ENCODE data around the gene TBC1D5.

Gene TBC1D5

DNA sequence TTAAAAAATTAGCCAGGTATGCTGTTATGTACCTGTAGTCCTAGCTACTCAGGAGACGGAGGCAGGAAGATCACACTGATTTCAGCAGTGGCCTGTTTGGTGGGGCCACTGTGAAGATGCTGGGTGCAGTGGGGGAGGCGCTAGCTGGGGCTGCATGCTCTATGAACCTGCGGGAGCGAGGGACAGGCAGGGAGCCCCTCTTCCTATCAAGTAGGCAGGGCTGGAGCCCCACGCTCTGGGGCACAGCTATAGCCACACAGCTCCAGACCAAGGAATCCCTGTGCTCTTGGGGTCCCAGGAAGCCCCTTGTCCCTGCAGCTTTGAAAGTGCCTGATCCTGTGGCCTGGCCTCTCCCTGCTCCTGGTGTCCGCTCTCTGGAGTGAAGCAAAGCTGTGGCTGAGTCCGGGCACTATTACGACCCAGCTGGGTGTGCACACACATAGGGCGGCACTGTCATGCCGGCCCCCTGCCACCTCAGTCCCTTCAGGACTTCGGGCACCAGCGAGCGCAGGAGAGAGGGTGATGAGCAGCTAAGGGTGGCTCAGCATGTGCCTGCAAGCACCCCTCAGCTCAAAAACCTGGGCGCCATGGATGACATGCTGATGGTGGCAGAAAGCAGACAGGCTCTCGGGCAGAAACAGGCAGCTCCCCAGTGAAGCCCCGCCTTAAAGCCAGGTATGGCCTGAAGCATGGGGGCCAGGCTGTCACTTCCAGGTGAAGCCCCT is 262.6 kb downstream of the TBC1D5 start:
- no peak for DNase-seq (ENCODE audit: low read depth)

DNA sequence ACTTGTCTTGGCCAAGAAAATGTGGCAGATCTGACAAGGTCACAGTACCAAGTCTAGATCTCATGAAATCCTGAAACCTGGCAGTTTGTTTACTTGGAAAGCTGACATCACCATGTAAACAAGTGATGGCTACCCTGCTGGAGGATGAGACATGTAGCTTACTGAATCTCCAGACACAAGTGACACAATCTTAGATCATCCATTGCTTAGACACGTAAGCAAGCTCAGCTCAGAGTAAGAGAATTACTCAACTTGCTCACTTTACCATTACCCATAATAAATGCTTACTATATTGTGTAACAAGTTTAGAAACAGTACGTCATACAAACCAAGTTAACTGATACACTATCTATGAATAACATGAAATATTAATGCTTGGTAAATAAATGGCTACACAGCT is 263.8 kb downstream of the TBC1D5 start:
- no peak for DNase-seq (ENCODE audit: low read depth)

DNA sequence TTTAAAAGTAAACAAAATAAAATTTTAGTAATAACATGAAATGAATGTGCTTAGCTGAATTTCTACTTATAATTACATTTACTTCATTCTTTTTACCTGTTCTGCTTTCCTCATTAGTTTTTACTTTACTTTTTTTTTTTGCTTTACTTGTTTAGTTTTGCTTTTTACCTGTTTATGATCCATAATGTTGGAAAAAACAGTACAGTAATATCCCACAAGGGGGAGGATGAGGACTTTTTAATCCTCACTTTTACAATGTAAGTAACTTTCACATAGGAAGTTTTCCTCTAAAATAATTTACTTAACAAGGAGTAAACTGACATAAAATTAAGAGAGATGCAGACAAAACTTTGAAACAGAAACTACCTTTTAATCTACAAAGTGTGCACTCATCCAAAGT is 268.7 kb downstream of the TBC1D5 start:
- DNase-seq (ENCODE audit: low read depth) = no peak

DNA sequence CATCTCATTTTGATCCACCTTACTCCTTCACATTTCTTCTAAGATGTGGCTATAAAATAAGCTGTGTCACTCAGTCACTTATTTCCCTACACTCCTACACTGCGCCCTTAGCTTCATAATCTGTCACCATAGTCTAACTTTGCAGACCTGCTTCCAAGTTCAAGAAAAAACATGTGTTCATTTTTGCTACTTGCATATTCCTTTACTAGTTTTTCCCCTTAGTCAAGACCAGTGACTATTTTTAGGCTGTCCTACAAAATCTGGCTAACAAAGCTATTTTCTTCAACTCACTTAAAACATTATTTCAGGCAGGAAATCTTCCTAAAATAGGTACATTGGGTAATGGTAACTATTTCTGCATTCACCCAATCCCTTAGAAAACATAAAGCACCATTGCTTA is 272.5 kb downstream of the TBC1D5 start:
- DNase-seq (ENCODE audit: low read depth) = no peak

DNA sequence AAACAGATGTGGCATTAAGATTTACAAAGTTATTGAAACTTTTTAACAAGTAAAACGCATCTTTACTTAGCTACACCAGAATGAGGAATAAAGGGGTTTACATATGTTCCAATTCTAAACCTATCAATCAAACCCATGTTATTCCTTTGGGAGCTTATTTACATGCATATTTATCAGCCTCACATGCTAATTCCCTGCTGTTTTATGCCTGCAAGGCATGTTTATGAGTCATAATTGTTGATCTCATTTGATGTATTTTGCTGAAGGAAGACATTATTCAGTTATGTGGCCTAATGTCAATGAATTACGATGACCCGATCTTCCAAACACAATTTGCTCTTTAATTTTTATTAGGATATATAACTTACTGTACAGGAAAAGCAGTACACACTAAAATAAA is 272.9 kb downstream of the TBC1D5 start:
- no peak for DNase-seq (ENCODE audit: low read depth)

DNA sequence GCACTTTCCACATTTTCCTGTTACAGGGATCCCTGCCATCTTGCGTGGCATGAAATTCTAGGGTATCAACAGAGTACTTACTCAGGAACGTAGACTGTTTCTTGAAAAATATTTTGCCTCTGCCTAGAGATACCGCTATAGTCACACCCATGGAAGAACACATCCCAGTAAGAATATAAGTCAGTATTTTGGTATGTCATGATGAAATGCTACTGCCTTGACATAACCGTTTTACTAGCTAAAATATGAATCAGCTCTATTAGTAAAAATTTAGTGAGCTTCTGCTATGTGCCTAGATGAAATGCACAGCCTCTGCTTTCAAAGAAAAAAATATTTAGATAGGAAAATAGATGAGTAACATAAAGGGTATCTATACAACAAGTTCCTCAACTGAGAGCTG is 276.4 kb downstream of the TBC1D5 start:
- DNase-seq (ENCODE audit: low read depth) = no peak

DNA sequence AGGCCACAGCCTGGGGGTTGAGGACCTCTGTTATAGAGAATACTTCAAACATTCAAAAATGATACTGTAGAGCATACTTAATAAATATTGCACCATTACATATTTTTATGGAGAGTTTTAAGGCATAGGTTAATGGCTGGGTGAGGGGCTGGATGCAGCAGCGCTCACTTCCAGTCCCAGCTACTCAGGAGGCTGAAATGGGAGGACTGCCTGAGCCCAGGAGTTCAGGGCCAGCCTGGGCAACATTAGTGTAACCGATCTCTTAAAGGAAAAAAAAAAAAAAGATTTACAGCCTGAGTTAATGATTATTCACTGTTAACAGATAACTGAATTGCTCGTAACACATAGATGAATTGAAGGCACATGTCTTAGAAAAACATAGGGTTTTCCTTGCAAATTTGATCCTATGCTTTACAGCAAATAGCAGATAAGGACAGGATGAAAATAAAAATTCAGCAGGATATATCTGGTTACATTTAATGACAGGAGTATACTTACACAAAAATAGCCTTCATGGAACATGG is 282.9 kb downstream of the TBC1D5 start:
- no peak for DNase-seq (ENCODE audit: low read depth)

DNA sequence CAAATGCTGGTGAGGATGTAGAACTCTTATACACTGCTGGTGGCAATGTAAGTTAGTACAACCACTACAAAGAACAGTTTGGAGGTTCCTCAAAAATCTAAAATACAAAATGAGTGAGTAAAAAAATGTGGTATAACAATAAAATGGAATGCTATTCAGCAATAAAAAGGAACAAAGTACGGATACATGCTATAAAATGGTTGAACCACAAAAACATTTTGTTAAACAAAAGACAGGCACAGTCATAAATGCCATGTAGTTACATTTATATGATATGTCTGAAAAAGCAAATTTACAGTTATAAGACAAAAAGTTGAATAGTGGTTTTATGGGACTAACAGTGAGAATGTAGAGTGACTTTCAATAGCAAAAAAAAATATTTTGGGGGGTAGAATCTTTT is 285.8 kb downstream of the TBC1D5 start:
- DNase-seq (ENCODE audit: low read depth) = no peak

DNA sequence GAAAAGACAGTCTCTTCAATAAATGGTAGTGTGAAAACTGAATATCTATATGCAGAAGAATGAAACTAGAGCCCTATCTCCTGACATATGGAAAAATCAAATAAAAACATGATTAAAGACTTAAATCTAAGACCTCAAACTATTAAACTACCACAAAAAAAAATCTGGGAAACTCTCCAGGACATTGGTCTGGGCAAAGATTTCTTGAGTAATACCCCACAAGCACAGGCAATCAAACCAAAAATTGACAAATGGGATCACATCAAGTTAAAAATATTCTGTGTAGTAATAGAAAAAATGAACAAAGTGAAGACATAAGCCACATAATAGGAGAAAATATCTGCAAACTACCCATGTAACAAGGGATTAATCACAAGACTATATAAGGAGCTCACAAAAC is 286.4 kb downstream of the TBC1D5 start:
- DNase-seq (ENCODE audit: low read depth) = no peak

DNA sequence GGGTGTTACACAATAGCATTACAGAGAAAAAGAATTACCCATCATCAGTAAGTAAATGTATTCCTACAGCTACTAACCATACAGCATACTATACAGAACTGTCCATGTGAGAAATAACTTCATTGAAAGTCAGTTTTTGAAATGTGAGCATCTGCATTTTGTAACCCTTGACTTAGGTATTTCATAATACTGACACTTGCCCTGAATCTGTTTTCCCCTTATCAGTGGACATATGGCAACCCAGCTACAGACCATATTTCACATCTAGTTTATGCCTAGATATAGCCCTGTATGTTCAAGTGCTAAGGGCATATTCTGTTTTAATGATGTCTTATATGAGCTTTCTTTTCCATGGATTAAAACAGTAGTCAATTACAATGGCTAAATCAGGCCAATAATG is 297.6 kb downstream of the TBC1D5 start:
- DNase-seq (ENCODE audit: low read depth) = no peak

DNA sequence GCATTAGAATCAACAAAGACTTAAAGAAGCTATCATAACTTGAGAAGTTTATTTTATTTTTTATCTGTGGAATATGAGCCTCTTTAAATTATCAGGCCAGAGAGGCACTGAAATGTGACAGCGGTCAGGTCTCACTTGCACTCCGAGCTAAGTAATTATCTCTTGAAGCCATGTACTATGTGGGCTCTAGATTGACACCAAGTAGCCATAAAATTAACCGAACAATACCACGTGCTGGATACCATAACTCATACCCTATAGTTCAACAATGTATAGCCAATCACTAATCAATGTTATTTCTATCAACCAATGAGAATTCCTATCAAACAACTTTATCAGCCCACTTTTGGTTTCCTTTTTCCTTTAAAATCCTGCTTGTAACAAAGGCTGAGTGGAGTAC is 299.3 kb downstream of the TBC1D5 start:
- DNase-seq (ENCODE audit: low read depth) = no peak

DNA sequence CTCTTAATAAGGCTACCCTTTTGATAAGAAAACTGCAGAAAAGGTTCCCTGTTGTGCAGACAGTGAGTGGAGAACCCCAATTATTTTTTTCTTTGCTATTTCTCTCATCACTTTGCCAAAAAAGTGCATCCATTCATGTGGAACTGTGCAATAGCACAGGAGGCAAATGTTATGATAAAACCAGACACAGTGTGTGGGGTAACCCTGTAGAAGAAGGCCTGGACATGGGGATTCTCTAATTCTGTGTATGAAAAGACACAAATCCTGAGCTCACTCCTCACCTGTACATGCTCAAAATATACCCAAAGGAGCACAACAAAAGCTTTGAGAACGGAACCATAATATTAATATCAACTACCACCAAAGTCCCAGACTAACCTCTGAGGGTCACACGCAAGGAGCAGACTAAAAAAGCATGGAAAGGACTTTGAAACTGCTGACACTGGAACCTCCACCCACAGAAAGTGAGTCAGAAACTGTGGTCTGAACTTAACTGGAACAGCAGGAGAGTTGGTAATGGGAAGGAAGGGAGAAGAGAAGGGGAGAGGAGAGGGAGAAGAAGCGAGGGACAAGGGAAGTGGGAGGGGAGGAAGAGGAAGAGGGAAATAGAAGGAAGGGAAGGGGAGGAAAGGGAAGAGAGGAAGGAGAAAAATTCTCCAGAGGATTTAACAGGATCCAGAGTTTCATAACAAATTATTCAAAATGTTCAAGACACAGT is 299.9 kb downstream of the TBC1D5 start:
- DNase-seq (ENCODE audit: low read depth) = no peak

DNA sequence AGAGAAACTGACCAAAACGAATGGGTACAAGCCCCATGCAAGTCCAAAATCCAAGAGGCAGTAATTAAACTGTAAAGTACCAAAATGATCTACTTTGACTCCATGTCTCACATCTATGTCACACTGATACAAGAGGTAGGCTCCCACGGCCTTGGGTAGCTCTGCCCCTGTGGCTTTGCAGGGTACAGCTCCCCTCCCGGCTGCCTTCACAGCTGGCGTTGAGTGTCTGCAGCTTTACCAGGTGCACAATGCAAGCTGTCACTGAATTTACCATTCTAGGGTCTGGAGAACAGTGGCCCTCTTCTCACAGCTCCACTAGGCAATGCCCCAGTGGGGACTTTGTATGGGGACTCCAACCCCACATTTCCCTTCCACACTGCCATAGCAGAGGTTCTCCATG is 308.6 kb downstream of the TBC1D5 start:
- DNase-seq (ENCODE audit: low read depth) = no peak

DNA sequence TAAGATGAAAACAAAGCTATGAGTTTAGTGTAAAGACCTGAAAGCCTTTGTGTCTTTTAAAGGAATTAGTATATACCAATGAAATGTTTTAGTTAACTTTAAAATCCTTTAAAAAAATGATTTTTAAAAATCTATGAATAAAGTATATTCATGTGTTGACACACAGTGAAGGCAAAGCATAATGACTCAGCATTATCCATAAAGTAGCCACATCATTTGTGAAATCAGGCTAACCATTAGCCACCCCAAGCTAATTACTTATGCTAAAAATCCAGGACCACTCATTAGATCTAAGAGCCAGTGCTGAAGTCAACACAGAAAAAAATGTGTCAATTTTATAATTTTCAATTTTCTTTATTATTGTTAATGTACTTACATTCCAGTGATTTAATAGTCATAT is 310.2 kb downstream of the TBC1D5 start:
- DNase-seq (ENCODE audit: low read depth) = no peak

DNA sequence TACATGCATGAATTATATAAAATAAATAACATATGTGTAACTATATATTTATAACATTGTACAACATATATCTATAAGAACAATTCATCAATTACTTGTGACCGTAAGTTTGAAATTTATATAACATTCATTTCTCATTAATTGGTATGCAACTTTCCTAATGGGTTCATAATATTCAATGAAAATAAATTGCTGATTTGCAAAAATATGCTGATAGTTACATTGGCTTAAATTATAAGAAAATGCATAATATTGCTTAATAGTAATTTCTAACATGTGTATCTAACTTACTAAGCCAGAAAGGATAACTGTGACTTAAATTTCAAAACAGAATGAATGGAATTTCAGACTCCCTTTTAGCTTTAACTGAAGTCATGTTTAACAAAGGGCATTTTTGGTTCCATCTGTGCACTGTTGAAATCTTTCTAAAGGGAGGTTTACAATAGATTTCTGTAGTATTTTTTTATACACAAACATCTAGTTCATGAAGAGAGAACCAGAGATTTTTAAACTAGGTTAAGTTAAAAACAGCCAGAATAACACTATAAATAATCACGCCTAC is 310.9 kb downstream of the TBC1D5 start:
- DNase-seq (ENCODE audit: low read depth) = no peak

DNA sequence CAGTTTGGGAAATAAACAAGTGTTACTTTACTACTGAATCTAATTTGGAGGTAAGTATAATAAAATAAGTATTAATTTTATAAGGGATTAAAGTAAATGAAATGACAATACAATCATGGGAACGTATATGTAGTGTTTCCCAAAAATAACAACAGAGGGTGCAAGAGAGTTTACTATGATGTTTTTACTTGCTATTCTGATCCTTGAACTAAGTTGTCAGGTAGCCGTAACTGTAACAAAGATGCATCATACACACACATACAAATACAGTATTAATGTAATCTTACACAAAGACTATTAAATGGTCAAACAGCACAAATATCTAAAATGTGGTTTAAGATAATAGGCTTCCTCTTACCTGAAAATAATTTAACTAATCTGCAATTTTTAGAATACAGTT is 311.4 kb downstream of the TBC1D5 start:
- DNase-seq (ENCODE audit: low read depth) = no peak

DNA sequence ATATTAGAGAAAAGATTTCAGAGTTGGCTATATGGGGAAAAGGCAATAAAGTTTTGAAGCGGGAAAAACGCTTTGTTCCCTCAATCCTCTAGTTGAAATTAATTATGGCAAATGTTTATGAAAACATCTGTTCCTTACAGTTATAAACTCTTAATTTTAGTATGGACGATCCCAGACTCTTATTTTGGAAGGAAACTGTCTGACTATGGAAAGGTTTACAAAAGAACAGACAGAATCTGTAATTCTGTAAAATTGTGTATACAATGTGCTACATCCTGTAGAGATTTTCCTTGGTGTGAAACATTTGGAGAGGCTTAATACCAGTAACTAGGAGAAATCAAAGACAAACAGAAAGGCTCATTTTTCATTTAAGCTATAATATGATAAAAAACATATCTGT is 311.8 kb downstream of the TBC1D5 start:
- no peak for DNase-seq (ENCODE audit: low read depth)

DNA sequence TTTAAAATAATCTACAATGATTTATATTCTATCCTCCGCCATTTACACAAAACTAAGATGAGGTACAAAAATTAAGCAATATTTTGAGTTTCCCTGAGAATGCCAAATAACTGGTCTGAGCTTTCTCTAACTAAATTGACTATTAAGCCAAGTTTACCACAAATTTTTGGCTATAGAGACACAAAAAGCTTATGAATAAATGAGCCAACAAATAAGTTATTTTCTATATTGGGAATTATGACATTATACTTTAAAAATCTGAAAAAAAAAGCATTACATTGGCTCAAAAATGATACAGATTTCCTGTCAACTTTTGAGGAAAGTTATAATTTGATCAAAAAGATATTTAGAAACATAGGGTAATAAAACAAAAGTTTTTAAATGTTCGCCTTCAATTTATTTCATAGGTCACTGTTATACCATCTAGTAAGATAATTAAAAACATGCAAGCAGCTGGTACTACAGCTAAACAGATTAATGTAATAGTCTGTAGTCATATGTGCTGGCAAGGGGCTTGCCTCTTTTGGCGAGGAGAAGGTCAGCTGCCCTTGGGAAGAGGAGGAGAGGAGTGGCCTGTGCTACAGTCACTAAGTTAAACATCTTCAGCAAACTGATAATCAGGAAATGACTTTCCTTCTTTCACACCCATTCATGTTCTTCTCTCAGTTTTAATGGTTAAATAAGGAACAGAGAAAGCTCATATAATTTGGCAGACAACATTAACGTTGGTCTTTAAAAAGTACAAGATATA is 318.5 kb downstream of the TBC1D5 start:
- no peak for DNase-seq (ENCODE audit: low read depth)

DNA sequence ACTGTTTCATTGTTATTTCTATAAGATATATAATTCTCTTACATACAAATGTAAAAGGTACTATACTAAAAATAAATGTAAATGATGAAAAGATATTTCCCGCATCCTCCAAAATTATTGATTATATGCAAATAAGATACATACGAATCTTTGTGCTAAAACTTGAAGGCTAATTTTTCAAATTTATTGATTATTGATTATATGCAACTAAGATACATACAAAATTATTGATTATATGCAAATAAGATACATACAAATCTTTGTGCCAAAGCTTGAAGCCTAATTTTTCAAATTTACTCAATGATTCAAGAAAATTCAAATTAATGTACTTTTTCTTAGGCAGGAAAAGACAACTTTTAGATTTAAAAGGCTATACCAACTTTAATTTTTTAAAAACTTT is 319.8 kb downstream of the TBC1D5 start:
- no peak for DNase-seq (ENCODE audit: low read depth)

DNA sequence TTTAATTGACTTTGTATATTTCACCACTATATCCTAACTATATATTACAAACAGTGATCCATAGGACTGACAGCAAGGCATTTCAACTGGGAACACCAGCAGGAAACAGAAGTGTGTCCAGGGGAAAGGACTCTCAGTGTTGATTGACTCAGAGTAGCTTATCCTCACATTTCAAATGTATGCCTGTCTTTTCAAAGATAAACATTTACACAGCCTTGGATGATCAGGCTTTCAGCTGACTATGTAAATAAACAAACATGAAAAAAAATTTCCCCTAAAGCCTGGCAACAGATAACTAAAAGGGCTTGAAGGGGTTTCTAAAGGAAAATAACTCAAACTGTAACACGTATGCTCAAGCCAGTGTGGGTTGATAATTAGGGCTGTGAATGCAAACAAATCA is 321.8 kb downstream of the TBC1D5 start:
- DNase-seq (ENCODE audit: low read depth) = no peak

DNA sequence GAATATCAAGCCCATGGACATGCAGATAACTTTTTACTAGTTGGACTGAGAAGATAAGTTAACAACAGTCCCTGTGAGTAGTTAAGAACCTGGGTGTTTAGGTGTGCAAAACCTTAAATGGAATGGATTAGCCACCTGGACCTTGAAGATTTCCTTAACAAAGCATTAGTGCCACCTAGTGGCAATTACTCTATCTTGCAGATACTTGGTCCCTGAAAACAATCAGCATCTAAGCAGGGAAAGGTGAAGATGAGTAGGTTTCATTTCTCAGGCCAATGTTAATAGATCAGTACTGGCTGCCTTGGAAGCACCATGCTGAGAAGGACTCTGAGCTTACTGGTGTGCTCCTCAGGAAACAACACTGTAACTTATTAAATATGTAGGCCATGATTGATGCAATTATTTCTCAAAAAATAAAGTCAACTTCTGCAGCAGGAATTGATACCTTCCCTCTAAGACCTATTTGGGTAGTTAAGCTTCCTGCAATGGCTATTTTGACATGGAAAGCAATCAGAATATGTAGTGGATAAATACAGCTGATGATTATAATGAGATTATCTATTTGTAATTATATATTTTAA is 329.4 kb downstream of the TBC1D5 start:
- DNase-seq (ENCODE audit: low read depth) = no peak

DNA sequence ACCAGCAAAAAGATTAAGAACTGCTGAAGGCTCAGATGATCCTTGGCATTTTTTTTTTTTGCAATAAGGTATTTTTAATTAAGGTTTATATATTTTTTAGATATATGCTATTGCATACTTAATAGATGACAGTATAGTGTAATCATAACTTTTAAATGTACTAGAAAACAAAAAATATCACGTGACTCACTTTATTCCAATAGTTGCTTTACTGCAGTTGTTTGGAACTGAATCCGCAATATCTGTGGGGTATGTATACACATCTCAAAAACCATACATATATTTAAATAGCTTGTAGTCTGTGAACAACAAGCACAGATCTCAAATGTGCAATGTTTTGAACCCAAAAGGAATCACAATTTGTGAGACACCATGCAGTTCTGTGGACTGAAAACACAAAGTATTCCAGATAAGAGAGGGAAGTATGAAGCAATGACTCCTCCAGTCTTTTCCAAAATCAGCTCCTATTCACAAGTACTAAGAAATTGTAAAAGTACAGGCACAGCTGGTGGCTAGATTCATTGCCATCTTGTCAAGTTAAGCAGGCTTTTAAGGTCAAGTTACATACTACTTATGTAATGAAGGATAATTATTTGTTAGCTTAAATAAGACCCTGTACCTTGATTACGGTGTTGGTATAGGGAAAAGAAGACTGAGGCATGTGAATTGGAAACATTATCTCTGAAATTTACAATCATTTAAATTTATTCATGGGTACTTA is 331.1 kb downstream of the TBC1D5 start:
- DNase-seq (ENCODE audit: low read depth) = no peak
